HepG2 (cell line): ENCODE results near the gene KLF6. TPM values are rescaled to one million over a fixed set of nuclear protein-coding genes. Genes with fewer than 3 reads are reported as not detected.

Source experiments
- CERS6 ChIP-seq: sonication (generic); formaldehyde crosslinking; IDR thresholded peaks from 2 replicates; pipeline ENCODE4 v1.5.0; 2020; ENCODE audit warnings: missing genetic modification reagents
- HNRNPUL1 ChIP-seq: fragments of 200-400 bp; formaldehyde crosslinking; IDR thresholded peaks from 2 replicates; pipeline ENCODE4 v1.6.1; 2017; ENCODE audit warnings: low read depth, mild to moderate bottlenecking, low read length, moderate library complexity
- HOXA7 ChIP-seq: sonication (generic); formaldehyde crosslinking; IDR thresholded peaks from 2 replicates; pipeline ENCODE4 v1.8.1; 2022; ENCODE audit warnings: mild to moderate bottlenecking, missing genetic modification reagents, moderate library complexity
- POGK ChIP-seq: sonication (generic); formaldehyde crosslinking; conservative IDR thresholded peaks from 2 replicates; pipeline ENCODE4 v1.8.0; 2022; ENCODE audit warnings: mild to moderate bottlenecking, moderate library complexity, missing genetic modification reagents
- REPIN1 ChIP-seq: sonication (generic); formaldehyde crosslinking; IDR thresholded peaks from 2 replicates; pipeline ENCODE4 v1.8.0; 2022; ENCODE audit warnings: missing genetic modification reagents, low read depth, mild to moderate bottlenecking, borderline replicate concordance
- RFX3 ChIP-seq: IDR thresholded peaks from 2 replicates; pipeline ENCODE4 v1.6.1; 2016; ENCODE audit warnings: missing biosample characterization, missing genetic modification reagents
- SNAI1 ChIP-seq: sonication (generic); formaldehyde crosslinking; IDR thresholded peaks from 2 replicates; pipeline ENCODE4 v1.5.0; 2020; ENCODE audit warnings: mild to moderate bottlenecking, missing genetic modification reagents, borderline replicate concordance
- ZBTB40 ChIP-seq, 2 experiments: fragments of 450-650 bp in 1 of 2; sonication (generic) in 1 of 2; formaldehyde crosslinking in 1 of 2; IDR thresholded peaks; 2 replicates each; pipeline versions ENCODE4 v1.6.1 to v1.8.0; 2016 to 2022; ENCODE audit warnings: antibody characterized with exemption in 1 of 2, mild to moderate bottlenecking in 1 of 2, missing genetic modification reagents in 1 of 2
- ZNF350 ChIP-seq: sonication (generic); formaldehyde crosslinking; IDR thresholded peaks from 2 replicates; pipeline ENCODE4 v1.4.0; 2020; ENCODE audit warnings: mild to moderate bottlenecking, low read depth, missing genetic modification reagents, borderline replicate concordance
- ZNF772 ChIP-seq: sonication (generic); formaldehyde crosslinking; IDR thresholded peaks from 2 replicates; pipeline ENCODE4 v1.5.0; 2020; ENCODE audit warnings: mild to moderate bottlenecking, missing genetic modification reagents
- ZNF780A ChIP-seq: sonication (generic); formaldehyde crosslinking; IDR thresholded peaks from 2 replicates; pipeline ENCODE4 v1.8.0; 2022; ENCODE audit warnings: mild to moderate bottlenecking, missing genetic modification reagents, moderate library complexity
- ZNF800 ChIP-seq: sonication (generic); formaldehyde crosslinking; IDR thresholded peaks from 2 replicates; pipeline ENCODE4 v1.4.0; 2020; ENCODE audit warnings: missing genetic modification reagents
- polyA plus RNA-seq, 8 experiments: library from polyadenylated mRNA; depleted of rRNA in 3 of 8; stranded (reverse) in 7 of 8; unstranded in 1 of 8; fragments of >200 nt; fragmentation: Illumina TruSeq in 4 of 8; extraction: Trizol in 4 of 8; gene quantifications; 2 replicates each; pipeline versions ENCODE4 v1.2.1 to v1.2.3, GENCODE V29; 2011 to 2016; ENCODE audit warnings: low read depth in 4 of 8, missing spikeins in 1 of 8, mixed read lengths in 1 of 8; ENCODE audit not compliant: insufficient read depth in 1 of 8
- total RNA-seq, 5 experiments: library from RNA; depleted of rRNA; stranded (reverse); fragments of >200 nt; fragmentation: Illumina TruSeq; extraction: Trizol; gene quantifications; 2 replicates each; pipeline ENCODE4 v1.2.3, GENCODE V29; 2016; ENCODE audit warnings: low read depth in 1 of 5

KLF6 gene
- total and polyA plus RNA-seq, 2 of the 13 experiments (the other 11 are each of a cell fraction or from before 2014, with no cell fraction given), result 27.0 to 71.9 TPM

GRCh38 chr10:3740157-3740871 is 44.7 kb downstream of the KLF6 start (continued):
- TF ChIP-seq REPIN1, result no peak
- no peak for TF ChIP-seq ZNF772 (CRISPR knock-in tag)
- no peak for TF ChIP-seq ZBTB40 (IDR thresholded peaks at IDR 0.05)
- TF ChIP-seq ZBTB40 (CRISPR knock-in tag; IDR thresholded peaks at IDR 0.05), result no peak
- no peak for TF ChIP-seq HOXA7 (CRISPR knock-in tag)
- no peak for TF ChIP-seq ZNF780A (CRISPR knock-in tag)
- TF ChIP-seq CERS6 (CRISPR knock-in tag), result no peak
- no peak for TF ChIP-seq SNAI1 (CRISPR knock-in tag)
- no peak for TF ChIP-seq HNRNPUL1
- TF ChIP-seq RFX3, result no peak
- TF ChIP-seq ZNF800, result no peak
- TF ChIP-seq POGK (CRISPR knock-in tag), result 0 out of 2 replicates have a peak, but pooled peaks have one; percentile 38
- no peak for TF ChIP-seq ZNF350 (CRISPR knock-in tag)
